IgD-negative memory B cell (primary cell): ENCODE data around the gene CASP3. TPM values are rescaled to one million over a fixed set of nuclear protein-coding genes. Genes with fewer than 3 reads are reported as not detected.
"Not testable (repeated sequence)": the region's sequence is repeated elsewhere in the genome, so short reads cannot be mapped to it uniquely, and the experiment has no call there.

Experiments
- H3K27ac Mint-ChIP-seq, 3 donors: one replicate each; pipeline ENCODE4 v1.8.0; 2020 to 2022; ENCODE audit warnings: mild to moderate bottlenecking in 3 of 3, mixed read lengths in 3 of 3, moderate library complexity in 1 of 3
- H3K27me3 Mint-ChIP-seq: one replicate; pipeline ENCODE4 v1.8.0; 2021; ENCODE audit warnings: mixed read lengths
- H3K36me3 Mint-ChIP-seq: one replicate; pipeline ENCODE4 v1.8.0; 2020; ENCODE audit warnings: mild to moderate bottlenecking, mixed read lengths
- H3K4me1 Mint-ChIP-seq, 3 donors: one replicate each; pipeline ENCODE4 v1.8.0; 2020 to 2022; ENCODE audit warnings: mixed read lengths in 3 of 3, mild to moderate bottlenecking in 1 of 3
- H3K4me3 Mint-ChIP-seq, 4 donors: one replicate each; pipeline ENCODE4 v1.8.0; 2020 to 2022; ENCODE audit warnings: mild to moderate bottlenecking in 4 of 4, mixed read lengths in 4 of 4, moderate library complexity in 3 of 4
- H3K9me3 Mint-ChIP-seq, 3 donors: one replicate each; pipeline ENCODE4 v1.8.0; 2020 to 2021; ENCODE audit warnings: mixed read lengths in 3 of 3, mild to moderate bottlenecking in 1 of 3
- polyA plus RNA-seq: library from polyadenylated mRNA; unstranded; fragments of 300-500 nt; fragmentation: Illumina TruSeq; gene quantifications from one replicate; pipeline ENCODE4 v1.2.3, GENCODE V29; 2021

The CASP3 gene
- polyA plus RNA-seq, 1 donor from 2014 or later: 4.2 TPM

DNA sequence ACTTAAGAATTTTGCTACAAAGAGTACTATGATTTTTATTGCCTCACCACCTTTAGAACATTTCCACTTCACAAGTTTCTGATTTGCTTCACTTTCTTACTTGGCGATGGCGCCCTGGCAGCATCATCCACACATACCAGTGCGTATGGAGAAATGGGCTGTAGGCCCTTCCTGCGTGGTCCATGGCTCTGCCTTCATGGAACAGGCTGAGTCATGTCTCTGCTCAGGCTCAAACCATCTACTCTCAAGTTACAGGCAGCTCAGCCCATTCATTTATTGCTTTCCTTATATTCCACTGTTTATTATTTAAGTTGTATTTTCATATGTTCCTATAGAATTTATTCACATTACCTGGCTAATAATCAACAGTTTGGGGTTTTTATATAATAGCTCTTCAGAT, 21.1 kb downstream of the CASP3 start:
- H3K27ac Mint-ChIP-seq: no peak overlapping the region
- peaks cover 28% of the 10 kb centered on the region for H3K36me3 Mint-ChIP-seq
- H3K27me3 Mint-ChIP-seq: no peaks in the 10 kb centered on the region
- H3K9me3 Mint-ChIP-seq: no peaks in the 10 kb centered on the region
- peaks cover 2 to 4% (median 2%) of the 10 kb centered on the region in 3 donors for H3K4me1 Mint-ChIP-seq
- no peak overlapping the region for H3K4me3 Mint-ChIP-seq

DNA sequence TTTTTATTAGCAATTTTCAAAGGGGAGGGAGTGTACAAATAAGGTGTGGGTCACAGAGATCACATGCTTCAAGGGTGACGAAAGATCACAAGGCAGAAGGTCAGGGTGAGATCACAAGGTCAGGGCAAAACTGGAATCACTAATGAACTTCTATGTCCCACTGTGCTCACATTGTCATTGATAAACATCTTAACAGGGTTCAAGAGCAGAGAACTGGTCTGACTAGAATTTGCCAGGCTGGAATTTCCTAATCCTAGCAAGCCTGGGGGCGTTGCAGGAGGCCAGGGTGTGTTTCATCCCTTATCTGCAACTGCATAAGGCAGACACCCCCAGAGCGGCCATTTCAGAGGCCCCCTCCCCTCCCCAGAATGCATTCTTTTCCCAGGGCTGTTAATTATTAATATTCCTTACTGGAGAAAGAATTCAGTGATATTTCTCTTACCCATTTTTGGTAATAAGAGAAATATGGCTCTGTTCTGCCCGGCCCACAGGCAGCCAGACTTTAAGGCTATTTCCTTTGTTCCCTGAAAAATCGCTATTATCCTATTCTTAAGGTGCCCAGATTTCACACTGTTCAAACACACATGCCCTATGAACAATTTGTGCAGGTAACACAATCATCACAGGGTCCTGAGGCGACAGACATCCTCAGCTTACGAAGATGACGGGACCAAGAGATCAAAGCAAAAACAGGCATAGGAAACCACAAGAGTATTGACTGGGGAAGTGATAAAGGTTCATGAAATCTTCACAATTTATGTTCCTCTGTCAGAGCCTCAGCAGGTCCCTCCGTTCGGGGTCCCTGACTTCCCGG, 23.3 kb downstream of the CASP3 start:
- H3K27me3 Mint-ChIP-seq, H3K9me3 Mint-ChIP-seq, H3K4me1 Mint-ChIP-seq: not testable (repeated sequence)
- Mint-ChIP-seq H3K4me3 (peak overlapping the region in 1 of 4 donors; percentile 30), H3K27ac (peak overlapping the region in 2 of 3 donors; percentile 46 to 71), H3K36me3 (peaks cover 25% of the 10 kb centered on the region)

DNA sequence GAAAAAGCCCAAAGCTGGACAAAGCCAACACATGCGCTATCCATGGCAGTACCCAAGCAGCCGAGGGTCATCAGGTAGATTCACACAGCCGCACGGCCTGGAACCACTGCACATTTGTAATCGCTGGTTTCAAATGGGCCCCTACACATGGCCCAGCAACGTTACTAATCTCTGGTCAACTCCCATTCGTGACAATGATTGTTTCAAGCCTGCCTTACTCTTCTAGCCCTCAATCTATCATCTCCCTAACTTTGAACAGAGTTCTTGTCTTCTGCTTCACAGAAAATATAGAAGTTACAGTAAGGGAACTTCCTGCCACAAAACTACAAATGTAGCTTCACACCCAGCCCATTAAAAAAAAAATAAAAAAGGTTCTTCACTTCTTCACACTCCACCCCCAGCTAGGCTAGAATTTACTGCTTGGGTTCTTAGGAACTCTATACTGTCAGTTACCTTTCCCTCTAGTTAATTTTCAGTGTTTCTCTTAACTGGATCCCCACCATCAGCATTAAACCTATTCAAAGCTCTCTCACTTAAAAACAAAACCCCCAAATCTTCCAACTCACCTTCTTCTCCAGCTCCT, 24.2 kb downstream of the CASP3 start:
- H3K4me1 Mint-ChIP-seq: peaks cover 3 to 7% (median 4%) of the 10 kb centered on the region in 3 donors
- H3K36me3 Mint-ChIP-seq: peaks cover 20% of the 10 kb centered on the region

DNA sequence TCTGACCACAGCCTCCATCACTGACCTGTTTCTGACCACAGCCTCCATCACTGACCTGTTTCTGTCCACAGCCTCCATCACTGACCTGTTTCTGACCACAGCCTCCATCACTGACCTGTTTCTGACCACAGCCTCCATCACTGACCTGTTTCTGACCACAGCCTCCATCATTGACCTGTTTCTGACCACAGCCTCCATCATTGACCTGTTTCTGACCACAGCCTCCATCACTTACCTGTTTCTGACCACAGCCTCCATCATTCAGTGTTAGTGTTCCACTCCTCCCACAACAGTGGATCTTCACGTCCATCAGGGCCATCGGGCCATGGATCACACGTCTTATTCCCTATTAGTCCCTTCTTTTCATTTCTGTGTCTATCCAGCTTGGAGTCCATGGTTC, 24.7 kb downstream of the CASP3 start:
- not testable (repeated sequence) for H3K4me1 Mint-ChIP-seq, H3K27ac Mint-ChIP-seq, H3K4me3 Mint-ChIP-seq, H3K27me3 Mint-ChIP-seq, H3K9me3 Mint-ChIP-seq
- H3K36me3 Mint-ChIP-seq: peaks cover 19% of the 10 kb centered on the region

More for the DNA sequence above, 24.2 kb downstream of the CASP3 start:
- Mint-ChIP-seq H3K27ac (peak overlapping the region; percentile 40 to 71 (median 46)), H3K27me3 (no peaks in the 10 kb centered on the region), H3K9me3 (no peaks in the 10 kb centered on the region), H3K4me3 (peak overlapping the region in 2 of 4 donors; percentile 9 to 30)

DNA sequence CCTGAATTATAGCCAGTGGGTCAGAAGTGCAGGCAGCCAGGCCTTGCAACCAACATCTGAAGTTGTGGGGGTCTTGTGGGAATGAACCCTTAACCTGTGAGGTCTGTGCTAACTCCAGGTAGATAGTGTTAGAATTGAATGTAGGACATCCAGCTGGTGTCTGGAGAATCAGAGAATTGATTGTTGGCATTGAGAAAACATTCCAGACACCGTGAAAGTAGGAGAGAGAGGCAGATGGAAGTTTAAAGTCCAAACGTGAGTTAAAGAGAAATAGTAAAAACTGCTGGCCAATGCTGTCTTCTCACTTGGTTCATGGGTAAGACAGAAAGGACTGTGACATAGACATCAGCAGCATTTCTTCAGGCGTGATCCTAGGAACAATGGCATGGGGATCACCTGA, 27.7 kb downstream of the CASP3 start:
- Mint-ChIP-seq H3K4me3 (no peak overlapping the region), H3K9me3 (no peaks in the 10 kb centered on the region), H3K4me1 (peaks cover 13 to 16% (median 16%) of the 10 kb centered on the region in 3 donors), H3K27me3 (no peaks in the 10 kb centered on the region), H3K36me3 (peaks cover 10% of the 10 kb centered on the region), H3K27ac (no peak overlapping the region)

DNA sequence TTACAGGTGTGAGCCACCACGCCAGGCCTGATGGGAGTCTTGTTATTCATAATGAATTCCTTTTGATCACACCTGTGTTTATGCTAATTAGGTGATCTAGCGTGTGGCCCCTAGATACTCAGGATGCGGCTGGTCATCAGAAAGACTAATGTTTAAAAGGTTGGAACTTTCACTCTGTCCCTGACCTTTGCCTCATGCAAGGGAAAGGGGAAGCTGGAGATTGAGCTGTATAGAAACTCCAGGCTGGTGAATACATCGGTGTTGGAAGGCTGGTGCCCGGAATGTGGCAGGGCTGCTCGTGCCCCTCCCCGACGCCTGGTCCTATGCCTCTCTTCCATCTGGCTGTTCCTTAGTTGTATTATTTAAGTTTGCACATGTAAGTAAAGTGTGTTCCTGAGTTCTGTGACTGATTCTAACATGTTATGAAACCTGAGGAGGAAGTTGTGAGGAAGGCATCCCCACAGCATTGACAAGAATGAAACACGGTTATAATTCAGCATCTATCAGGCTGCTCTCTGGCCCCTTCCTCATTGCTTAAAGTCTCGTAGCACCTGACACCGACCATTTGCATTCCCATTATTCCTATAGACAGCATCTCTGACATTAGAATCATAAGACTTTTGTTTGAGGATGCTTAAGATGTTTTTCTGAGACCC, 28.9 kb downstream of the CASP3 start:
- no peak overlapping the region for H3K27ac Mint-ChIP-seq
- peaks cover 0 to under 1% (median 0%) of the 10 kb centered on the region in 3 donors for H3K9me3 Mint-ChIP-seq
- H3K4me3 Mint-ChIP-seq: no peak overlapping the region
- peaks cover 4% of the 10 kb centered on the region for H3K36me3 Mint-ChIP-seq
- H3K4me1 Mint-ChIP-seq: peaks cover 14 to 17% (median 16%) of the 10 kb centered on the region in 3 donors
- H3K27me3 Mint-ChIP-seq: no peaks in the 10 kb centered on the region

DNA sequence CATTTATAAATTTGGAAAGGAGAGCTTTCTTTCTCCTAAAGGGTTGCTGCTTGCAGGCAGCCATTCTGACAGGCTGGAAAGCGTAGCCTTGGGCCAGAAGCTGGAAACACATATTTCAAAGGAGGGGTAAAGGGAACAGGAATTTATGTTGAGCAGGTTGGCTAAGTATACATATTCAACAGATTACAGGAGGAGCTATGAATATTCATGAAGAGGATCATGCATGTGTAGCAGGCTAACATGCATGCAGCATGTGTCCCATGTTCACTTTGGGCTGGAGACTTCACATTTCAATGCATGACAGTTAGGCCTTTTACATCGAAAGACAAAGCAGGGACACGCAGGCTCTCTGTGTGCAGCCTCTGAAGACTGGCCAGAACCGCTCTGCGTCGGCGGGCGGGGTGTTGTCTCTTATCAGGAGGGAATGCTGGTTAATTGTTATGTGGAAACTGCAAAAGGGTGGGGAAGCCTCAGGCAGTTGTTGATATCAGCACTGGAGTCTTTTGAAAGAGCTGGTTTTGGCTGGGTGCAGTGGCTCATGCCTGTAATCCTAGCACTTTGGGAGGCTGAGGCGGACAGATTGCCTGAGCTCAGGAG, 31.5 kb downstream of the CASP3 start:
- H3K27me3 Mint-ChIP-seq: no peaks in the 10 kb centered on the region
- H3K36me3 Mint-ChIP-seq: no peaks in the 10 kb centered on the region
- H3K9me3 Mint-ChIP-seq: peaks cover 1 to 9% (median 4%) of the 10 kb centered on the region in 3 donors
- peak overlapping the region in 2 of 4 donors; percentile 68 to 69 for H3K4me3 Mint-ChIP-seq
- peaks cover 12 to 17% (median 16%) of the 10 kb centered on the region in 3 donors for H3K4me1 Mint-ChIP-seq
- H3K27ac Mint-ChIP-seq: peak overlapping the region in 1 of 3 donors; percentile 10

DNA sequence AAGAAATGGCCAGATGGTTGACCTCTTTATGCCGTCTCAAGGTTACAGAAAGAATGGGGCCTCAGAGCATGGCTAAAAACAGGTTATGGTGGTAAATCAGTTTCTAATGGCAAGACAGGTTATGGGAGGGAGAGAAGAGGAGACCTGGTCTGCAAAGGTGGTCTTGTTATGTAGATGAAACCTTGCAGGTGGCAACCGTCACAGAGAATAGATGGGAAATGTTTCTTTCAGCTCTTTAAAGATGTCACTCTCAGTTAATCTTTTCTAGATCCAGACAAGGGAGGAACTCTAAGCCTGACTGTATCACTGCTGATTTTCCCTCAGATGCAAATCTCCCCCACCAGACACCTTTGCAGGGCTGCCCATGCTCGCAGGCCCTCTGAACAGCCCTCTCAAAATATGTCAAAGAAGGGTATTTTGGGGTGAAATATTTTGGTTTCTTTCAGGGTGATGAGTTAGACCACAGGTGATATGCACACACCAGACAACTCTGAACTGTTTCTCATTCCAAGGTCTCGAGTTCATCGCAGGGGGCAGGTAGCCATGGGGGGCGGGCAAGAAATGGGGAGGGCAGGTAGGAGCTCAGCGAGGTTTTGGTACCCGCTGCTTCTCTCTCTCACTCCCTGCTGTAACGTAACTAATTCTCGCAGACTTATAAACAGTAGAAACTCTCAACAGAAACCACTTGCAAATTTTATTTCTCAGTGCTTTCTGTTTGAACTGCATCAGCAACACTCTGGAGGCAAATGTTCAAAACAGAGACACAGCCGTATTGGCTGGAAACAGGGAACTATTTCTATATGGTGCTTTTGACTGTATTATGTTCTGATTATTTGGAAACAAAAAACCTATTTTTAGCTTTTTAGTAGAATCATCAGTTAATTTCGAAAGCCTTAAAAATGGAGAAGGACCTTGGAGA, 32.4 kb downstream of the CASP3 start:
- Mint-ChIP-seq H3K9me3 (peaks cover 1 to 9% (median 4%) of the 10 kb centered on the region in 3 donors), H3K27ac (peak overlapping the region in 2 of 3 donors; percentile 10 to 61), H3K27me3 (no peaks in the 10 kb centered on the region), H3K4me1 (peaks cover 12 to 17% (median 15%) of the 10 kb centered on the region in 3 donors), H3K36me3 (no peaks in the 10 kb centered on the region), H3K4me3 (peak overlapping the region in 3 of 4 donors; percentile 2 to 69 (median 68))

DNA sequence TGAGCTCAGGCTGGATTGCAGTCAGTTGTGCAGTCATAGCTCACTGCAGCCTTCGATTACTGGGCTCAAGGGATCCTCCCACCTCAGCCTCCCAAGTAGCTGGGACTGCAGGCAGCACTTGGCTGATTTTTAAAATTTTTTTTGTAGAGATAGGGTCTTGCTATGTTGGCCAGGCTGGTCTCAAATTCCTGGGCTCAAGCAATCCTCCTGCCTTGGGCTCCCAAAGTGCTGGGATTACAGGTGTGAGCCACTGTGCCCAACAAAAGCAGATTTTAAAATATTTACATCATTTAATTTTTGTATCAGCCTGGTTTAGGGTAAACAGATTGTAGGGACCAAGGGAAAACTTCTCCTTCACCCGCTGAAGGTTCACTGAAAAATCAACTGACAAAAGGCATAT, 33.1 kb downstream of the CASP3 start:
- H3K4me3 Mint-ChIP-seq, H3K27me3 Mint-ChIP-seq, H3K27ac Mint-ChIP-seq, H3K9me3 Mint-ChIP-seq, H3K36me3 Mint-ChIP-seq: not testable (repeated sequence)
- peaks cover 12 to 17% (median 15%) of the 10 kb centered on the region in 3 donors for H3K4me1 Mint-ChIP-seq

DNA sequence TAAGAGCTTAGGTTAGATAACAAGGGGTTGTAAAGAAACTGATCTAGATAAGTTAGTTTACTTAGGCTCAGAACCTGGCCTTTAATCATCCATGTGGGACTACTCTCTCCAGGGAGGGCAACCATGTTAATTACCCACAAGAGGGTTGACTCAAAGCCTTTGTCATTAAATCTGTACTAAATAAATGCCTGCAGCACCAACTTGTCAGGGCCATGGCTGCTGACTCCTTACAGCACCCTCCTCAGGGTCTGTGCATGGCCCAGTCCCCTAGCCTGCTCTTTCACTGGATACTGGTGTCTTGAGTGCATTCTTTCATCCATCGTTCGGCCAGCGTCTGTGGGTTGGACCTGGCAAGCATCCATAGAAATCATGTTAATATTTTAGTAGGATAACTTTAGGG, 34.7 kb downstream of the CASP3 start:
- H3K27me3 Mint-ChIP-seq: no peaks in the 10 kb centered on the region
- peaks cover 9 to 15% (median 15%) of the 10 kb centered on the region in 3 donors for H3K4me1 Mint-ChIP-seq
- H3K27ac Mint-ChIP-seq: no peak overlapping the region
- no peaks in the 10 kb centered on the region for H3K36me3 Mint-ChIP-seq
- H3K9me3 Mint-ChIP-seq: peaks cover 1 to 9% (median 4%) of the 10 kb centered on the region in 3 donors
- H3K4me3 Mint-ChIP-seq: no peak overlapping the region

DNA sequence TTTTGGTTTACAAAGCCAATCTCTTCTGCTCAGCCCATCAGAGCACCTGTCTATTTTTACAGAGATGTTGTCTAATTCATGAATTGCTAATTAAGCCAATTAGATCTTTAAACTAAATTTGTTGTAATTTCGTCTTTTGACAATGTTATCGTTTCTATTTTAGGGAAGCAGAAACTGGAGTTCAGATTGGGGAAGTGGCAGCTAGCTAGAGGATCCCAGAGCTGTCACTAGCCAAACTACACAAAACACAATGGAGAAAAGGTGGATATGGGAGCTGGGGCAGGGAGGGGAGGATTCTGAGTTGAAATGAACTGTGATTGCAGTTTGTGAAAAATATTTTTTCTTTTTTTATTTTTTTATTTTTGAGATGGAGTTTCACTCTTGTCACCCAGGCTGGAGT, 35.8 kb downstream of the CASP3 start:
- Mint-ChIP-seq H3K9me3 (peaks cover 1 to 9% (median 4%) of the 10 kb centered on the region in 3 donors), H3K4me3 (no peak overlapping the region), H3K27me3 (no peaks in the 10 kb centered on the region), H3K4me1 (peaks cover 9 to 15% (median 13%) of the 10 kb centered on the region in 3 donors), H3K36me3 (no peaks in the 10 kb centered on the region), H3K27ac (no peak overlapping the region)

DNA sequence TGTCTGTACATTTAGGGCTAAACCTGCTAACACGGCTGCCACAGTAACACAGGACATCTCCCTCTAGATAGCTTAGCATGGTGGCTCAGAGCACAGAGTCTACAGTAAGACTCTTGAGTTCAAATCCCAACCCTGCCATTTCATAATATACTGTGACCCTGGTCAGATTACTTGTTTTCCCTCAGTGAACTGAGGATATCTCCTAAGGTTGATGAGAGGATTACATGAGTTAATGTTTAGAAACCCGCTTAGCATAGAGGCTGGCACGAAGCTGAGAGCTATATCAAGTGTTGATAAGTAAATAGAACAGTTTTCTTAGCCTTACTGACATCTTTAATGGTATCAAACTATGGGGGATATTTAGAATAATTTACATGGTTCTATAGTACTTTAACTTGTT, 37.2 kb downstream of the CASP3 start:
- H3K9me3 Mint-ChIP-seq: peaks cover 1 to 9% (median 4%) of the 10 kb centered on the region in 3 donors
- H3K4me3 Mint-ChIP-seq: no peak overlapping the region
- H3K4me1 Mint-ChIP-seq: peaks cover 5 to 6% (median 5%) of the 10 kb centered on the region in 3 donors
- H3K36me3 Mint-ChIP-seq: no peaks in the 10 kb centered on the region
- no peak overlapping the region for H3K27ac Mint-ChIP-seq
- no peaks in the 10 kb centered on the region for H3K27me3 Mint-ChIP-seq

DNA sequence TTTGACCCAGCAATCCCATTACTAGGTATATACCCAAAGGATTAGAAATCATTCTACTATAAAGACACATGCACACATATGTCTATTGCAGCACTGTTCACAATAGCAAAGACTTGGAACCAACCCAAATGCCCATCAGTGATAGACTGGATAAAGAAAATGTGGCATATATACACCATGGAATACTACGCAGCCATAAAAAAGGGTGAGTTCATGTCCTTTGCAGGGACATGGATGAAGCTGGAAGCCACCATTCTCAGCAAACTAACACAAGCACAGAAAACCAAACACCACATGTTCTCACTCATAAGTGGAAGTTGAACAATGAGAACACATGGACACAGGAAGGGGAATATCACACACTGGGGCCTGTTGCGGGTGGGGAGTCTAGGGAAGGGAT, 41.8 kb downstream of the CASP3 start:
- not testable (repeated sequence) for H3K27me3 Mint-ChIP-seq, H3K4me1 Mint-ChIP-seq, H3K4me3 Mint-ChIP-seq, H3K27ac Mint-ChIP-seq, H3K36me3 Mint-ChIP-seq
- H3K9me3 Mint-ChIP-seq: peaks cover 4 to 13% (median 6%) of the 10 kb centered on the region in 3 donors

DNA sequence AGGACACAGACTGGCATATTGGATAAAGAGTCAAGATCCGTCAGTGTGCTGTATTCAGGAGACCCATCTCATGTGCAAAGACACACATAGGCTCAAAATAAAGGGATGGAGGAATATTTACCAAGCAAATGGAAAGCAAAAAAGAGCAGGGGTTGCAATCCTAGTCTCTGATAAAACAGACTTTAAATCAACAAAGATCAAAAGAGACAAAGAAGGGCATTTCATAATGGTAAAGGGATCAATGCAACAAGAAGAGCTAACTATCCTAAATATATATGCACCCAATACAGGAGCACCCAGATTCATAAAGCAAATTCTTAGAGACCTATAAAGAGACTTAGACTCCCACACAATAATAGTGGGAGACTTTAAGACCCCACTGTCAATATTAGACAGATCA, 46.4 kb downstream of the CASP3 start:
- not testable (repeated sequence) for H3K4me1 Mint-ChIP-seq, H3K36me3 Mint-ChIP-seq, H3K27ac Mint-ChIP-seq, H3K4me3 Mint-ChIP-seq
- peaks cover 22% of the 10 kb centered on the region for H3K27me3 Mint-ChIP-seq
- H3K9me3 Mint-ChIP-seq: peaks cover 4 to 13% (median 6%) of the 10 kb centered on the region in 3 donors
